Endothelial cell (in vitro differentiated cells): ENCODE measurements around the gene NDUFAF8. TPM values are rescaled to one million over a fixed set of nuclear protein-coding genes. Genes with fewer than 3 reads are reported as not detected.

Experiments
- DNase-seq: peaks from one replicate; pipeline ENCODE4 v3.0.0; 2021; ENCODE audit warnings: low spot score
- H3K27ac Mint-ChIP-seq: one replicate; pipeline ENCODE4 v1.8.0; 2021; ENCODE audit warnings: mixed read lengths, inconsistent platforms; ENCODE audit not compliant: unreplicated experiment
- H3K27me3 Mint-ChIP-seq: one replicate; pipeline ENCODE4 v1.8.0; 2021; ENCODE audit warnings: mild to moderate bottlenecking, moderate library complexity, mixed read lengths, inconsistent platforms; ENCODE audit not compliant: unreplicated experiment
- H3K36me3 Mint-ChIP-seq: one replicate; pipeline ENCODE4 v1.8.0; 2021; ENCODE audit warnings: mild to moderate bottlenecking, low read depth, mixed read lengths, inconsistent platforms; ENCODE audit not compliant: unreplicated experiment
- H3K4me1 Mint-ChIP-seq: one replicate; pipeline ENCODE4 v1.8.0; 2021; ENCODE audit warnings: mild to moderate bottlenecking, mixed read lengths, inconsistent platforms; ENCODE audit not compliant: unreplicated experiment
- H3K4me3 Mint-ChIP-seq: one replicate; pipeline ENCODE4 v1.8.0; 2021; ENCODE audit warnings: mild to moderate bottlenecking, mixed read lengths, inconsistent platforms; ENCODE audit not compliant: unreplicated experiment
- H3K9me3 Mint-ChIP-seq: one replicate; pipeline ENCODE4 v1.8.0; 2021; ENCODE audit warnings: mixed read lengths, inconsistent platforms; ENCODE audit not compliant: unreplicated experiment
- CTCF ChIP-seq: fragments of 200-600 bp; sonication (generic); IDR thresholded peaks from one replicate; pipeline ENCODE4 v1.5.0; 2021; ENCODE audit warnings: antibody characterized with exemption; ENCODE audit not compliant: unreplicated experiment
- long read RNA-seq: library from polyadenylated mRNA; unstranded; transcript quantifications from one replicate; pipeline ENCODE4 v2.0.0, GENCODE V29; 2020; ENCODE audit not compliant: unreplicated experiment
- total RNA-seq: library from RNA; stranded (reverse); fragmentation: NEBNext Ultra II Directional; extraction: Animal tissue kit (Norgen Biotek cat#: 25700); gene quantifications from one replicate; pipeline ENCODE4 v1.2.1, GENCODE V29; 2021; ENCODE audit not compliant: unreplicated experiment

Gene NDUFAF8
- total RNA-seq, result 31.2 TPM
- long read RNA-seq, transcript NDUFAF8-201 (3 exons, 615 nt), result major isoform, 17 of 23 reads
- long read RNA-seq, partial matches to known transcripts, result 3 of 23 reads
- long read RNA-seq, other reads (novel, unspliced or antisense), result 1 of 23 reads

GRCh38 chr17:81238815-81239713 is at the start of gene NDUFAF8, which contains the start of gene TEPSIN:
Gene NDUFAF8, plus strand, starts transcription at chr17:81239318. Its CDS starts 46 bp downstream, at chr17:81239364.
Gene TEPSIN, minus strand, starts transcription at chr17:81239055. Its CDS starts 22 bp downstream, at chr17:81239033.
- Mint-ChIP-seq H3K27me3 (peaks cover 10% of the 10 kb centered on the region), H3K4me1 (peaks cover 9% of the 10 kb centered on the region), H3K4me3 (peak within 1 kb of the TSS; percentile 96), H3K27ac (peak within 1 kb of the TSS; percentile 86), H3K9me3 (no peaks in the 10 kb centered on the region), H3K36me3 (peaks cover 6% of the 10 kb centered on the region)
- DNase-seq, result peak; percentile 93
- no peak for TF ChIP-seq CTCF

GRCh38 chr17:81189670-81190530 is 49.2 kb upstream of the NDUFAF8 start:
- DNase-seq, result peak; percentile 63
- Mint-ChIP-seq H3K4me1 (peaks cover 2% of the 10 kb centered on the region), H3K36me3 (peaks cover 3% of the 10 kb centered on the region), H3K4me3 (no peak overlapping the region), H3K27ac (no peak overlapping the region), H3K9me3 (no peaks in the 10 kb centered on the region), H3K27me3 (peaks cover 2% of the 10 kb centered on the region)
- TF ChIP-seq CTCF, result no peak

GRCh38 chr17:81190591-81190990 is 48.5 kb upstream of the NDUFAF8 start:
- no peaks in the 10 kb centered on the region for H3K9me3 Mint-ChIP-seq
- peaks cover 2% of the 10 kb centered on the region for H3K27me3 Mint-ChIP-seq

GRCh38 chr17:81191116-81191515 is 48.0 kb upstream of the NDUFAF8 start:
- H3K9me3 Mint-ChIP-seq, result no peaks in the 10 kb centered on the region
- H3K4me3 Mint-ChIP-seq, result no peak overlapping the region
- DNase-seq, result no peak
- H3K27me3 Mint-ChIP-seq, result peaks cover 2% of the 10 kb centered on the region
- no peaks in the 10 kb centered on the region for H3K4me1 Mint-ChIP-seq
- H3K27ac Mint-ChIP-seq, result no peak overlapping the region
- H3K36me3 Mint-ChIP-seq, result no peaks in the 10 kb centered on the region
- TF ChIP-seq CTCF, result no peak

More at GRCh38 chr17:81190591-81190990, 48.5 kb upstream of the NDUFAF8 start:
- Mint-ChIP-seq H3K36me3 (no peaks in the 10 kb centered on the region), H3K4me1 (no peaks in the 10 kb centered on the region), H3K4me3 (no peak overlapping the region), H3K27ac (no peak overlapping the region)
- TF ChIP-seq CTCF, result no peak
- no peak for DNase-seq
